ENCODE measurements around the gene MGST2.

DNA sequence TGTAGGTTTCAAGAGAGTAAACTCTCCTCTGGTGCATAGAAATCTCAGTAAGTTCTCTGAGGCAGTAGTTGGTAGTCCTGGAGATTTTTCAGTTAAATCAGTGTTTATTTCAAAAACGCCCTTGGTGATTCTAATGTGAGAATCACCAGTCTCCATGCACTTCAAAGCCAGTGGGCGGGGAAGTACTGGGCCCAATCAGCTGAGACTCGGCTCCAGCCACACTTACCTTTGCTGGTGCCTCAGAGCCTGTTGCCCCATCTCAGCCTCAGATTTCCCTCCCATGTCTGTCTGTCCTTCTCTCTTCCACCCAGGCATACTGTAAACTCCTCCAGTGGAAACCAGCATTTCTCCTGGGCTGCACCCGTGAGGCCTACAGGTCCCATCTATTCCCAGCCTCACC is 7.4 kb upstream of the MGST2 start:
- TF ChIP-seq, protein P1, sequence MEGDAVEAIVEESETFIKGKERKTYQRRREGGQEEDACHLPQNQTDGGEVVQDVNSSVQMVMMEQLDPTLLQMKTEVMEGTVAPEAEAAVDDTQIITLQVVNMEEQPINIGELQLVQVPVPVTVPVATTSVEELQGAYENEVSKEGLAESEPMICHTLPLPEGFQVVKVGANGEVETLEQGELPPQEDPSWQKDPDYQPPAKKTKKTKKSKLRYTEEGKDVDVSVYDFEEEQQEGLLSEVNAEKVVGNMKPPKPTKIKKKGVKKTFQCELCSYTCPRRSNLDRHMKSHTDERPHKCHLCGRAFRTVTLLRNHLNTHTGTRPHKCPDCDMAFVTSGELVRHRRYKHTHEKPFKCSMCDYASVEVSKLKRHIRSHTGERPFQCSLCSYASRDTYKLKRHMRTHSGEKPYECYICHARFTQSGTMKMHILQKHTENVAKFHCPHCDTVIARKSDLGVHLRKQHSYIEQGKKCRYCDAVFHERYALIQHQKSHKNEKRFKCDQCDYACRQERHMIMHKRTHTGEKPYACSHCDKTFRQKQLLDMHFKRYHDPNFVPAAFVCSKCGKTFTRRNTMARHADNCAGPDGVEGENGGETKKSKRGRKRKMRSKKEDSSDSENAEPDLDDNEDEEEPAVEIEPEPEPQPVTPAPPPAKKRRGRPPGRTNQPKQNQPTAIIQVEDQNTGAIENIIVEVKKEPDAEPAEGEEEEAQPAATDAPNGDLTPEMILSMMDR (IDR thresholded peaks at IDR 0.05; ENCODE audit: low read depth, low read length, poor library complexity, severe bottlenecking), result no peak
- TF ChIP-seq EZH2phosphoT487 (IDR thresholded peaks at IDR 0.05; ENCODE audit: borderline replicate concordance, low read length), result no peak

Data from DOHH2 (cell line).